CD4-positive, alpha-beta memory T cell (primary cell): ENCODE results near the gene SNX11. TPM values are rescaled to one million over a fixed set of nuclear protein-coding genes. Genes with fewer than 3 reads are reported as not detected.
A peak's percentile ranks its signal among the peaks of the same experiment; 100 is the strongest.

Experiments
- CTCF ChIA-PET: fragments of 350-600 bp; sonication (Branson Sonifier 250); formaldehyde crosslinking; loops from one replicate; lab custom pipeline; 2021; ENCODE audit warnings: inconsistent platforms; ENCODE audit not compliant: partially characterized antibody; lab: Charles Lee
- POLR2A ChIA-PET: fragments of 350-600 bp; sonication (Branson Sonifier 250); formaldehyde crosslinking; loops from one replicate; lab custom pipeline; 2021; ENCODE audit not compliant: partially characterized antibody; lab: Charles Lee
- DNase-seq, 5 donors: peaks; one replicate each; pipeline versions ENCODE4 v3.0.0 to v3.0.0-alpha.2; 2020 to 2022; ENCODE audit warnings: mixed read lengths in 1 of 5
- H3K27ac ChIP-seq: one replicate; pipeline ENCODE4 v1.7.0; 2013; ENCODE audit warnings: low read depth, low read length
- H3K27me3 ChIP-seq: 2 replicates; pipeline ENCODE4 v1.7.0; 2013; ENCODE audit warnings: mild to moderate bottlenecking, low read length, moderate library complexity; ENCODE audit not compliant: insufficient read depth
- H3K36me3 ChIP-seq: 2 replicates; pipeline ENCODE4 v1.7.0; 2013; ENCODE audit warnings: mild to moderate bottlenecking, low read length, moderate library complexity; ENCODE audit not compliant: insufficient read depth
- H3K4me1 ChIP-seq: 2 replicates; pipeline ENCODE4 v1.7.0; 2013; ENCODE audit warnings: mild to moderate bottlenecking, low read length, moderate library complexity; ENCODE audit not compliant: insufficient read depth
- H3K4me3 ChIP-seq, 2 donors: one replicate each; pipeline ENCODE4 v1.7.0; 2013; ENCODE audit warnings: low read length in 2 of 2, mild to moderate bottlenecking in 1 of 2
- H3K9me3 ChIP-seq, 2 donors: one replicate each; pipeline ENCODE4 v1.7.0; 2013; ENCODE audit warnings: low read length in 2 of 2, control low read depth in 1 of 2; ENCODE audit not compliant: control insufficient read depth in 1 of 2
- H3K27ac Mint-ChIP-seq, 7 donors: one replicate each; pipeline ENCODE4 v1.8.0; 2020 to 2021; ENCODE audit warnings: mixed read lengths in 7 of 7, mild to moderate bottlenecking in 6 of 7, inconsistent platforms in 3 of 7, moderate library complexity in 3 of 7
- H3K27me3 Mint-ChIP-seq, 2 donors: one replicate each; pipeline ENCODE4 v1.8.0; 2020 to 2021; ENCODE audit warnings: mixed read lengths in 2 of 2
- H3K36me3 Mint-ChIP-seq, 2 donors: one replicate each; pipeline ENCODE4 v1.8.0; 2020 to 2021; ENCODE audit warnings: mixed read lengths in 2 of 2, inconsistent platforms in 1 of 2, mild to moderate bottlenecking in 1 of 2
- H3K4me1 Mint-ChIP-seq, 4 donors: one replicate each; pipeline ENCODE4 v1.8.0; 2020 to 2021; ENCODE audit warnings: mixed read lengths in 4 of 4, mild to moderate bottlenecking in 1 of 4
- H3K4me3 Mint-ChIP-seq, 8 donors: one replicate each; pipeline ENCODE4 v1.8.0; 2020 to 2021; ENCODE audit warnings: mixed read lengths in 8 of 8, mild to moderate bottlenecking in 7 of 8, moderate library complexity in 6 of 8, inconsistent platforms in 3 of 8
- H3K9me3 Mint-ChIP-seq, 8 donors: one replicate each; pipeline ENCODE4 v1.8.0; 2020 to 2021; ENCODE audit warnings: mixed read lengths in 8 of 8, mild to moderate bottlenecking in 5 of 8, inconsistent platforms in 3 of 8, moderate library complexity in 1 of 8
- intact Hi-C: fragments of 100-400 bp; cut with micrococcal nuclease; formaldehyde crosslinking; loops from one replicate; pipeline ENCODE4 v1.15.1; 2023
- polyA plus RNA-seq, 2 donors: library from polyadenylated mRNA; unstranded; fragments of 300-500 nt; fragmentation: Illumina TruSeq; gene quantifications; one replicate each; pipeline ENCODE4 v1.2.3, GENCODE V29; 2021
- total RNA-seq, 2 experiments: library from RNA; stranded (reverse); gene quantifications; one replicate each; pipeline ENCODE4 v1.2.3, GENCODE V29; 2021

Gene SNX11
- total and polyA plus RNA-seq, 4 experiments from 2014 or later = 17.9 to 22.0 (median 19.4) TPM

- Mint-ChIP-seq H3K36me3 (peaks cover 36 to 58% of the 10 kb centered on the region in 2 donors), H3K27me3 (no peaks in the 10 kb centered on the region), H3K4me3 (no peak overlapping the region), H3K9me3 (no peaks in the 10 kb centered on the region), H3K27ac (peak overlapping the region in 4 of 7 donors; percentile 6 to 70 (median 16)), H3K4me1 (peaks cover 0 to 4% (median under 1%) of the 10 kb centered on the region in 4 donors)
- Histone ChIP-seq H3K36me3 (peaks cover 18% of the 10 kb centered on the region), H3K27me3 (no peaks in the 10 kb centered on the region), H3K4me1 (no peaks in the 10 kb centered on the region), H3K27ac (no peak overlapping the region), H3K4me3 (no peak overlapping the region), H3K9me3 (no peaks in the 10 kb centered on the region)
- ChIA-PET POLR2A (no interaction called here), CTCF (interaction anchor here (0.9 kb wide), 1 partner anchor 62 kb away, joined by 3 read pairs; no protein-coding TSS in a partner anchor)
- no peak for DNase-seq
- intact Hi-C loops = no loop called here
Measured at GRCh38 chr17:48148854-48149786, 41.6 kb downstream of the SNX11 start.

- no peaks in the 10 kb centered on the region for H3K9me3 Mint-ChIP-seq
- peak overlapping the region in 2 of 7 donors; percentile 17 to 68 for H3K27ac Mint-ChIP-seq
- H3K4me1 ChIP-seq = no peaks in the 10 kb centered on the region
- DNase-seq = no peak
- H3K4me3 ChIP-seq = no peak overlapping the region
- H3K27me3 Mint-ChIP-seq = no peaks in the 10 kb centered on the region
- no peak overlapping the region for H3K27ac ChIP-seq
- no peaks in the 10 kb centered on the region for H3K9me3 ChIP-seq
- H3K4me1 Mint-ChIP-seq = peaks cover 0 to 5% (median 2%) of the 10 kb centered on the region in 4 donors
- peaks cover 35 to 58% of the 10 kb centered on the region in 2 donors for H3K36me3 Mint-ChIP-seq
- H3K27me3 ChIP-seq = no peaks in the 10 kb centered on the region
- no peak overlapping the region for H3K4me3 Mint-ChIP-seq
- ChIA-PET CTCF (interaction anchor here (0.9 kb wide), 1 partner anchor 62 kb away, joined by 3 read pairs; no protein-coding TSS in a partner anchor), POLR2A (no interaction called here)
- peaks cover 23% of the 10 kb centered on the region for H3K36me3 ChIP-seq
- intact Hi-C loops = no loop called here
Measured at GRCh38 chr17:48149787-48150463, 42.4 kb downstream of the SNX11 start.

GRCh38 chr17:48150597-48151001 is 43.0 kb downstream of the SNX11 start:
- H3K27me3 Mint-ChIP-seq = no peaks in the 10 kb centered on the region
- no peaks in the 10 kb centered on the region for H3K9me3 Mint-ChIP-seq
- DNase-seq = no peak
- CTCF ChIA-PET = interaction anchor here (0.7 kb wide), 1 partner anchor 75 kb away, joined by 3 read pairs; no protein-coding TSS in a partner anchor
- Histone ChIP-seq H3K4me3 (no peak overlapping the region), H3K27me3 (no peaks in the 10 kb centered on the region), H3K27ac (no peak overlapping the region), H3K9me3 (no peaks in the 10 kb centered on the region), H3K4me1 (no peaks in the 10 kb centered on the region), H3K36me3 (peaks cover 24% of the 10 kb centered on the region)
- peaks cover 32 to 59% of the 10 kb centered on the region in 2 donors for H3K36me3 Mint-ChIP-seq
- POLR2A ChIA-PET = no interaction called here
- no peak overlapping the region for H3K4me3 Mint-ChIP-seq
- H3K27ac Mint-ChIP-seq = peak overlapping the region in 1 of 7 donors; percentile 1
- H3K4me1 Mint-ChIP-seq = peaks cover 0 to 4% (median 2%) of the 10 kb centered on the region in 4 donors
- intact Hi-C loops = no loop called here

GRCh38 chr17:48151220-48151619 is 43.7 kb downstream of the SNX11 start:
- Mint-ChIP-seq H3K9me3 (no peaks in the 10 kb centered on the region), H3K4me1 (peaks cover 0 to 4% (median 2%) of the 10 kb centered on the region in 4 donors), H3K27me3 (no peaks in the 10 kb centered on the region), H3K27ac (no peak overlapping the region), H3K36me3 (peaks cover 38 to 63% of the 10 kb centered on the region in 2 donors), H3K4me3 (no peak overlapping the region)
- Histone ChIP-seq H3K4me1 (no peaks in the 10 kb centered on the region), H3K9me3 (no peaks in the 10 kb centered on the region), H3K36me3 (peaks cover 28% of the 10 kb centered on the region), H3K27ac (no peak overlapping the region), H3K27me3 (no peaks in the 10 kb centered on the region), H3K4me3 (no peak overlapping the region)
- DNase-seq = no peak
- CTCF ChIA-PET = interaction anchor here (0.7 kb wide), 1 partner anchor 75 kb away, joined by 3 read pairs; no protein-coding TSS in a partner anchor
- intact Hi-C loops = no loop called here
- POLR2A ChIA-PET = no interaction called here

GRCh38 chr17:48152289-48152688 is 44.7 kb downstream of the SNX11 start:
- no peak overlapping the region for H3K4me3 ChIP-seq
- ChIA-PET CTCF (no interaction called here), POLR2A (no interaction called here)
- peaks cover 34% of the 10 kb centered on the region for H3K36me3 ChIP-seq
- H3K27me3 ChIP-seq = no peaks in the 10 kb centered on the region
- Mint-ChIP-seq H3K36me3 (peaks cover 42 to 64% of the 10 kb centered on the region in 2 donors), H3K4me3 (no peak overlapping the region), H3K4me1 (peaks cover 0 to 4% (median 2%) of the 10 kb centered on the region in 4 donors), H3K27ac (peak overlapping the region in 2 of 7 donors; percentile 10 to 53), H3K9me3 (no peaks in the 10 kb centered on the region), H3K27me3 (no peaks in the 10 kb centered on the region)
- DNase-seq = no peak
- intact Hi-C loops = no loop called here
- H3K4me1 ChIP-seq = no peaks in the 10 kb centered on the region
- no peaks in the 10 kb centered on the region for H3K9me3 ChIP-seq
- no peak overlapping the region for H3K27ac ChIP-seq

GRCh38 chr17:48153691-48154358 is 46.3 kb downstream of the SNX11 start:
- intact Hi-C loops = no loop called here
- DNase-seq = no peak
- Histone ChIP-seq H3K4me3 (no peak overlapping the region), H3K9me3 (no peaks in the 10 kb centered on the region), H3K27ac (no peak overlapping the region), H3K36me3 (peaks cover 33% of the 10 kb centered on the region), H3K27me3 (no peaks in the 10 kb centered on the region), H3K4me1 (no peaks in the 10 kb centered on the region)
- ChIA-PET CTCF (interaction anchor here (0.7 kb wide), 1 partner anchor 465 kb away, joined by 3 read pairs; no protein-coding TSS in a partner anchor), POLR2A (no interaction called here)
- H3K27ac Mint-ChIP-seq = peak overlapping the region in 2 of 7 donors; percentile 29 to 37
- H3K36me3 Mint-ChIP-seq = peaks cover 31 to 51% of the 10 kb centered on the region in 2 donors
- H3K27me3 Mint-ChIP-seq = no peaks in the 10 kb centered on the region
- no peaks in the 10 kb centered on the region for H3K9me3 Mint-ChIP-seq
- H3K4me3 Mint-ChIP-seq = no peak overlapping the region
- peaks cover 0 to 3% (median 0%) of the 10 kb centered on the region in 4 donors for H3K4me1 Mint-ChIP-seq
